BJ (cell line): ENCODE data around the gene ATRAID. TPM values are rescaled to one million over a fixed set of nuclear protein-coding genes. Genes with fewer than 3 reads are reported as not detected.

ENCODE experiments used
- CTCF ChIA-PET: fragments of 350-600 bp; formaldehyde crosslinking; extraction: SDS; loops from one replicate; lab custom pipeline; 2021; ENCODE audit warnings: antibody characterized with exemption, inconsistent platforms; lab: Yijun Ruan, JAX
- POLR2A ChIA-PET: fragments of 300-600 bp; sonication (Branson Sonifier 250); formaldehyde crosslinking; extraction: SDS; loops from one replicate; lab custom pipeline; 2021; ENCODE audit warnings: antibody characterized with exemption; lab: Charles Lee
- DNase-seq: peaks from one replicate; pipeline ENCODE4 v3.0.0-alpha.2; 2011; ENCODE audit warnings: low read depth
- H3K27me3 ChIP-seq: 2 replicates; pipeline ENCODE4 v1.6.0; 2011; ENCODE audit warnings: low read length; ENCODE audit not compliant: control insufficient read depth, insufficient read depth
- H3K36me3 ChIP-seq: 2 replicates; pipeline ENCODE4 v1.5.1; 2011; ENCODE audit warnings: low read length; ENCODE audit not compliant: control insufficient read depth, insufficient read depth
- H3K4me3 ChIP-seq: 2 replicates; pipeline ENCODE4 v1.5.1; 2011; ENCODE audit warnings: low read depth, mild to moderate bottlenecking, control low read depth, low read length
- polyA plus RNA-seq: library from polyadenylated mRNA; depleted of rRNA; stranded (reverse); fragments of >200 nt; gene quantifications from 2 replicates; pipeline ENCODE4 v1.2.3, GENCODE V29; 2011
- TF ChIP-seq, protein P1 (sequence below): IDR thresholded peaks from 2 replicates; pipeline ENCODE4 v1.5.1; 2011; ENCODE audit warnings: low read depth, mild to moderate bottlenecking, control low read depth, inconsistent platforms, low read length, moderate library complexity; ENCODE audit not compliant: insufficient read depth

Gene ATRAID
- polyA plus RNA-seq, 1 experiment = 217 TPM

DNA sequence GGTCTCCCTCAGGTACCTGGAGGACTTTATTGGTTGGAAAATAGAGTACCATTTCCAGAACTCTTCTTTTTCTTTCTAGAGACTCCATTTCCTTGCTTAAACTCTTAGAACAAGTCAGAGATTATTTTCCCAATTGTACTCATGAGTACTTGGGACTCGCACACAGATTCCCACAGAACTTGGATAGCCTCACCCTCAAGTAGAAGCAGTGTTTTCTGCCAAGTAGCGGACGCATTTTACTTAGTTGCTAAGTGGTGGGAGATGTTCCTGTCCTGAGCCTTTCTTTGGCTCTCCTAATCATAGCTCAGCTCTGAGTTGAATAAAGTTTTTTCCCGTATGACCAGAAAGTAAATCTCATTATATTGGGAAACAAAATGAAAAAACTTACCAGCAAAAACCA is 33.8 kb downstream of the ATRAID start:
- TF ChIP-seq, protein P1, sequence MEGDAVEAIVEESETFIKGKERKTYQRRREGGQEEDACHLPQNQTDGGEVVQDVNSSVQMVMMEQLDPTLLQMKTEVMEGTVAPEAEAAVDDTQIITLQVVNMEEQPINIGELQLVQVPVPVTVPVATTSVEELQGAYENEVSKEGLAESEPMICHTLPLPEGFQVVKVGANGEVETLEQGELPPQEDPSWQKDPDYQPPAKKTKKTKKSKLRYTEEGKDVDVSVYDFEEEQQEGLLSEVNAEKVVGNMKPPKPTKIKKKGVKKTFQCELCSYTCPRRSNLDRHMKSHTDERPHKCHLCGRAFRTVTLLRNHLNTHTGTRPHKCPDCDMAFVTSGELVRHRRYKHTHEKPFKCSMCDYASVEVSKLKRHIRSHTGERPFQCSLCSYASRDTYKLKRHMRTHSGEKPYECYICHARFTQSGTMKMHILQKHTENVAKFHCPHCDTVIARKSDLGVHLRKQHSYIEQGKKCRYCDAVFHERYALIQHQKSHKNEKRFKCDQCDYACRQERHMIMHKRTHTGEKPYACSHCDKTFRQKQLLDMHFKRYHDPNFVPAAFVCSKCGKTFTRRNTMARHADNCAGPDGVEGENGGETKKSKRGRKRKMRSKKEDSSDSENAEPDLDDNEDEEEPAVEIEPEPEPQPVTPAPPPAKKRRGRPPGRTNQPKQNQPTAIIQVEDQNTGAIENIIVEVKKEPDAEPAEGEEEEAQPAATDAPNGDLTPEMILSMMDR = no peak
- Histone ChIP-seq H3K36me3 (peaks cover 18% of the 10 kb centered on the region), H3K27me3 (peaks cover 2% of the 10 kb centered on the region; the same call in 1 of the 2 replicates), H3K4me3 (no peak overlapping the region)
- CTCF ChIA-PET = interaction anchor here (1.0 to 2.0 kb wide), 2 partner anchors 19 to 34 kb away, joined by 3 to 5 read pairs; no protein-coding TSS in a partner anchor
- POLR2A ChIA-PET = no interaction called here
- no peak for DNase-seq

DNA sequence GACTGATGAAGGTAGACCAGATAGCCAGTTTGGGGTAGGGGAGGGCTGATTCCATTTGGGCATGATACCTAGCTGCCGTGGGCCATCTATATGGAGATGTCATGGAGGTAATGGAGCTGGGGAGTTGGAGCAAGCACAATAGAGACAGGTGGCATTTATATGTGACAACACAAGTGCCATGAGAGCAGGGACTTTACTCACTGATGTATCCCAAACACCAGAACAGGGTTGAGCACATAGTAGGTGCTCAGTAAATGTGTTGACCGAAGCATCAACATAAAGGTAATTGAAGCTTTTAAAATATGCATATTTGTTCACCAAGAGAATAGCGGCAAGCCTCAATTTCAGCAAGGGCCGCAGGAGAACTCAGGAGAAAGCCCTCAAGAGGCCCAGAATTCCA is 36.1 kb downstream of the ATRAID start:
- ChIA-PET POLR2A (no interaction called here), CTCF (interaction anchor here (0.5 to 4.3 kb wide), 5 partner anchors 17 to 57 kb away, joined by 3 to 24 read pairs (median 4); partner anchors contain the start of gene TRIM54)
- TF ChIP-seq, protein P1 = no peak
- Histone ChIP-seq H3K27me3 (peaks cover 13% of the 10 kb centered on the region), H3K36me3 (peaks cover 3% of the 10 kb centered on the region; the same call in 1 of the 2 replicates), H3K4me3 (no peak overlapping the region)
- DNase-seq = no peak

DNA sequence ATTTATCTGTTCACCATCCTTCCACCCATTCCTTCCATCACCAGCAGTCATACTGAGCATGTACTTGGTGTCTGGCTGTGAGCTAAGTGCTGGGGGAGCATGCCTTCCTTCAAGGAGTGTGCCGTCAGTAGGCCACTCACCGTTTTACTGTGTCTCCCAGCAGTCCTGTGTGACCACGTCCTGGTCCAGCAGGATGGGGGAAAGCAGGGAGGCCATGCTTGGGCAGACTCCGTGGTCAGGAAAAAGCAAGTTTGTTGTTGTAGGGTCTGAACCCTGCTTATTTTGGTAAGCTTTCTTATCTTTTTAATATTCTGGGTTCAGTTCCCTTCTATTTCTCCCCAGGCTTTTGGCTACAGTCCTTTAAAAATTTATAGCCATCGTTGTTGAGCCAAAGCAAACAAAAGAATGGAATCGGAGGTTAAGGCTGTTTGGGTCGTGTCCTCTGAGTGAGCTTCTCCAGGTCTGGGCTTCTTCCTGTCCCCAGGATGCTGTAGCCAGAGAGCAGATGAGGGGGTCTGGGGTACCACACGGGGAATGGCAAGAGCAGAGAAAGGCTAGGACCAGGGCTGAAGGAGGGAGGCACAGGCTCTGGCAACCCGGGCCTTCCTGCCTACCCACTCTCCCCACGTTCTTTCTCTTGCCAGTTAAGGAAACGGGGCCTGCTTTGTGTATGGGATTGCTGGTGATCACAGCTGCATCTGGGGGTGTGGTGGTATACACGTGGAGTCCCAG is 37.5 kb downstream of the ATRAID start:
- CTCF ChIA-PET = interaction anchor here (0.8 to 4.3 kb wide), 9 partner anchors 9 to 56 kb away, joined by 3 to 24 read pairs (median 4); partner anchors contain the start of gene TRIM54
- POLR2A ChIA-PET = no interaction called here
- Histone ChIP-seq H3K4me3 (no peak overlapping the region), H3K36me3 (0 out of 2 replicates have a peak, but pooled peaks cover 1% of the 10 kb centered on the region), H3K27me3 (peaks cover 13% of the 10 kb centered on the region)
- no peak for DNase-seq
- TF ChIP-seq, protein P1 = no peak

DNA sequence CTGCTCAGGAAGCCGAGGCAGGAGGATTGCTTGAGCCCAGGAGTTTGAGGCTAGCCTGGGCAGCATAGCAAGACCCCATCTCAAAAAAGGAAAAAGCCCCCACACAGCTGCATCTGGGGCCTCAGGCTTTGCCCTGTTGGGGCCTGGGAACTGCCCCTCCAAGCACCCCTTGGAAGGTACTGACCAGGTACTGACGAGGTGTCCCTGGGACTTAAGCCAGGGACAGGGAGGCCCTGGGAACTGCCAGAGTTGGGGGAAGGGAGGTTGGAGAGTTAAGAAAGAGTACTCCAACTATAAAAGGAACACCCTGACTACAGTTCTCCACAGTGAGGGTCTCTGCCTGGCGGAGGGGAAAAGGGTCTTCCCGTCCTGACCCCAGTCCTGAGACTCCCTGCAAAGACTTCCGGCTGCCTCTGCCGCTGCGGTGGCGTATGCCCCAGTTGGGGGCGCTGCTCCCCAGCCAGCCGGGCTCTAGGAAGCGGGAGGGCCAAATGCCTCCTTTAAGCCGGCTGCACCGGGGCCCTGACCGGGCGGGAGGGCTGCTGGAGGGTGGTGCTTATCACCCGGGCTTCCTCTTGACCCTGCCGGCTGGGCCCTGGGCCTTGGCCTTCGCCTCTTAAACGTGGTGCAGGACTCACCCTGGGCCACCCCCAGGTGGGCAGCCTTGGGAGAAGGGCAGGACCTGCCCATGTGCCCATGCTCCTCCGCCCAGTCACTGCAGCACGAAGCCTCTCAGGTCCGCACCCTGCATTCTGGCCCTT is 38.2 kb downstream of the ATRAID start:
- Histone ChIP-seq H3K4me3 (no peak overlapping the region), H3K27me3 (peaks cover 13% of the 10 kb centered on the region), H3K36me3 (no peaks in the 10 kb centered on the region)
- DNase-seq = no peak
- CTCF ChIA-PET = interaction anchor here (0.8 to 4.3 kb wide), 9 partner anchors 9 to 53 kb away, joined by 3 to 24 read pairs (median 4); partner anchors contain the start of gene TRIM54
- POLR2A ChIA-PET = no interaction called here
- TF ChIP-seq, protein P1 = peak; percentile 76
